Astrocyte of the cerebellum (primary cell): ENCODE results near the gene NCSTN.

Source experiments
- DNase-seq: peaks from one replicate; pipeline ENCODE4 v3.0.0-alpha.2; 2011; ENCODE audit warnings: low read depth
- H3K4me3 ChIP-seq: 2 replicates; pipeline ENCODE4 v1.5.1; 2011; ENCODE audit warnings: mild to moderate bottlenecking, low read depth, low read length, moderate library complexity
- CTCF ChIP-seq: IDR thresholded peaks from 2 replicates; pipeline ENCODE4 v1.5.1; 2012; ENCODE audit warnings: low read length, low read depth, moderate library complexity, mild to moderate bottlenecking; ENCODE audit errors: missing control alignments
- in situ Hi-C: cut with HindIII; loops from 2 replicates; pipeline ENCODE4 v1.10.0; 2017; ENCODE audit warnings: low sequenced_read_pairs

The NCSTN gene

DNA sequence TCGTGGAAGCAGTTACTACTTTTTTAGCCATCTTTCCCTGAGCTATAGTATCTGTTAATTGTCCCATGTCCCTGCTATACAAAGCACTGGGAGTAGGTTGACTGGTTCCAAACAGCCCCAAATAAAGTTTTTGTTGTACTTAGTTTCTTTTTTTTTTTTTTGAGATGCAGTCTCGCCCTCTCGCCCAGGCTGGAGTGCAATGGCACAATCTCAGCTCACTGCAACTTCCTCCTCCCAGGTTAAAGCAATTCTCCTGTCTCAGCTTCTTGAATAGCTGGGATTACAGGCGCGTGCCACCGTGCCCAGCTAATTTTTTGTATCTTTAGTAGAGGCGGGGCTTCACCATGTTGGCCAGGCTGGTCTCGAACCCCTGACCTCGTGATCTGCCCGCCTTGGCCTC lies 3.3 kb downstream of the NCSTN start:
- no peak overlapping the region for H3K4me3 ChIP-seq
- in situ Hi-C loops: no loop called here

DNA sequence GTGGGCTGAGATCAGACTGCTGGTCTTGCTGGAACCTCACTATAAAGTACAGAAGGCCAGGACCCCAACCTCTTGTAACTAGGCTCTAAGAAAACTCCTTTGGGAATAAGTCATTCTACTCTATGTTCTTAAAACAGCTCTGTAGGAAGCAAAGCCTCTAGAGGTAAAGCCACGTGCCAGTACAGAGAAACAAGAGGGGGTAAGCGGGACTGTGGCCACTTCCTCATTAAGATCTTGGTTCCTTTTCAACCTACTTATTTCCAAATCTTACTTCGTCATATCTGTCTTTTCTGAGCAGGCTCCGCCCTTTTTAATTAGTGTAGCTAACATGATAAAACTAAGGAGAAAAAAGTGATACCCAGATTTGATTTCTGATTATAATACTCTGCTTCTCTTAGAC lies 3.8 kb downstream of the NCSTN start:
- TF ChIP-seq CTCF: no peak
- no peak for DNase-seq
- in situ Hi-C loops: no loop called here
- H3K4me3 ChIP-seq: no peak overlapping the region

More for the DNA sequence above, 3.3 kb downstream of the NCSTN start:
- TF ChIP-seq CTCF: no peak
- DNase-seq: no peak

DNA sequence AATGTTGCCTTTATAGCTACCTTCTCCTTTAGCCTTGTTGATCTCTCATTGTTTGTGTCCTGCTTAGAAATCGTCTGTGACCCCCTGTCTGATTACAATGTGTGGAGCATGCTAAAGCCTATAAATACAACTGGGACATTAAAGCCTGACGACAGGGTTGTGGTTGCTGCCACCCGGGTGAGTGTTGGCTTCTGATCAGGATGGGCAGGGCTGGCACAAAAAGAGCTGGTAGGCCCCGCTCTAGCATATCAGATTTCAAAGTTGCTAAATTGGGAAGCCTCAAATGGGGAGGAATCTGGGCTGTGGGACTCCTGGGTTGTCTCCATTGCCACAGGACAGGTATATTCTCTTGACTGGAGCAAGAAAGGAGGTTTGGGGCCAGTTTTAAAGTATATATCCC lies 8.4 kb downstream of the NCSTN start:
- H3K4me3 ChIP-seq: no peak overlapping the region
- DNase-seq: no peak
- in situ Hi-C loops: no loop called here
- TF ChIP-seq CTCF: no peak

DNA sequence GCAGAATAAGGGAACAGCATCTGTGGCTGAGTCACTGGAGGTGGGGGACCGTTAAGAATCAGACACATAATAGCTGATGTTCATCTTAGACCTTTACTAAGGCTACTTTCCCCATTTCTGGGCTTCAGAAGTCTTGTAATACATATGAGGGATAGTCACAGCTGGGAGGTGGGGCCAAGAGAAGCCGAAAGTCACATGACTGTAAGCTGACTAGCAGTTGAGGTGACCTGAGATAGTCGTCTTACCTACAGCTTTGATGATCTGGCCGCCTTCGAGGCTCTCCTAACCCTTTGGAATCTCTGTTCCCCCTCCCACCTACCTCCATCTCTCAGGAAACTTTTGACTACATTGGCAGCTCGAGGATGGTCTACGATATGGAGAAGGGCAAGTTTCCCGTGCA lies 9.4 kb downstream of the NCSTN start:
- no peak for DNase-seq
- in situ Hi-C loops: no loop called here
- no peak overlapping the region for H3K4me3 ChIP-seq
- no peak for TF ChIP-seq CTCF

- in situ Hi-C loops: no loop called here
- DNase-seq: no peak
- no peak for TF ChIP-seq CTCF
- H3K4me3 ChIP-seq: no peak overlapping the region
These were observed 10.0 kb downstream of the NCSTN start for GRCh38 chr1:160353223-160353622.

DNA sequence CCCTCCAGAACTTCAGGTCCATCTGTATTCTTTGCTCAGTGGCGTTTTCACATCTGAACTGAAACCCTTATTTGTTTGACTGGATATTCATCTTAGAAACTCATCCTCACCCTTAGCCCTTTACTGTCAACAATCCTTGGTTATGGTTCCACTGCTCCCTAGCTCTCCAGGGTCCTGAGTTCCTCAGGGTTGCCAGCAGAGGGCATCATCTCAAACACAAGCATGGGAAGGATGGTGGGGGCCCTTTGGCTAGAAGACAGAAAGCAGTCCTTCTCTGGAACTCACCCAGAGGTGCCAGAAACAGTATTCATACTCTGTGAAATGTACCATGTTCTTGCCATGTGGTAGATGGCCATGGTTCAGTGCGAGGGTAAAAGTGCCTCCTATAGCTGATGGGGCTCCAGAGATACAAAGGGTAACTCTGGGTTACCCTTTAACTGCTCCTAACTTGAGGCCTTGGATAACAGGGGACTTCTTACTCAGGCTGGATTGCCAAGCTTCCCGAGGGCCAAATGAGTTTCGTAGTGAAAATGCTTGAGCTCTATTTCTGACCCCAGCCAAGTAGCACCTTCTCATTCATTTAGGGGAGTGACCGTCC lies 11.3 kb downstream of the NCSTN start:
- in situ Hi-C loops: no loop called here
- no peak for DNase-seq
- no peak overlapping the region for H3K4me3 ChIP-seq
- TF ChIP-seq CTCF: peak; percentile 72
